ENCODE measurements around the gene TMCO2. TPM values are rescaled to one million over a fixed set of nuclear protein-coding genes. Genes with fewer than 3 reads are reported as not detected.
"Not testable (repeated sequence)": the region's sequence is repeated elsewhere in the genome, so short reads cannot be mapped to it uniquely, and the experiment has no call there.

TMCO2 gene
- under 1 TPM in 1 of 2 experiments, not detected in 1; 0.47 TPM for total RNA-seq
- not detected for polyA plus RNA-seq

DNA sequence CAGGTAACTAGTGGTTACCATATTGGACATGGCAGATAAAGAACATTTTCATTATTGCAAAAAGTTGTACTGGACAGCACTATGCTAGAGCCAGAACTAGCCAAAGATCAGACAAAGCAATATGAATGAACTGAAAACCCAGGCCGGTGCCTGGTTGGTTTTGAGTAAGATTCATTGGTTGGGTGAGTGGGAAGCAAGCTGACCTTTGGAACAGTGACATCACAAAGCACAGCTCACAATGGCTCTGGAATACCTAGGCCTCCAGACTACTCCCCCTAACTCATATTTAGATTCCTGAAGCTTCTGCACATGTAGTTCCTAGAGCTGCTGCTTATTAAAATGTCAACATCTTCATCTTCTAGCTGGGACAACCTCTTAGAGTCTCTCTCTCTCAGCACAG, at the start of gene TMCO2:
Gene TMCO2, plus strand, starts transcription at position 283 of the 400 bp plus-strand sequence. Its CDS starts 57 bp downstream, at position 340.
- Mint-ChIP-seq H3K4me3 (no peak within 1 kb of the TSS), H3K27me3 (no peaks in the 10 kb centered on the region), H3K4me1 (peaks cover 0 to 4% (median 3%) of the 10 kb centered on the region in 4 donors), H3K27ac (no peak within 1 kb of the TSS), H3K9me3 (no peaks in the 10 kb centered on the region), H3K36me3 (no peaks in the 10 kb centered on the region)
- no peak within 1 kb of the TSS for H3K4me3 ChIP-seq (ENCODE audit: low read length in 2 of 2)
- ChIA-PET POLR2A (ENCODE audit: partially characterized antibody) (interaction anchor here (1.0 kb wide), 1 partner anchor 10 kb away, joined by 4 read pairs; no protein-coding TSS in a partner anchor), CTCF (ENCODE audit: partially characterized antibody) (no interaction called here)
- no peak within 1 kb of the TSS for H3K27ac ChIP-seq (ENCODE audit: low read depth, low read length)
- intact Hi-C loops (cut with micrococcal nuclease), result no loop called here
- DNase-seq, result no peak
- no peaks in the 10 kb centered on the region for H3K27me3 ChIP-seq (ENCODE audit: insufficient read depth, low read length)
- no peaks in the 10 kb centered on the region for H3K4me1 ChIP-seq (ENCODE audit: insufficient read depth, low read length)
- H3K36me3 ChIP-seq (ENCODE audit: insufficient read depth, low read length), result no peaks in the 10 kb centered on the region
- no peaks in the 10 kb centered on the region for H3K9me3 ChIP-seq (ENCODE audit: control insufficient read depth in 1 of 2, low read length in 2 of 2)

GRCh38 chr1:40199126-40199525, 48.6 kb upstream of the TMCO2 start:
- Mint-ChIP-seq H3K4me3 (no peak overlapping the region), H3K4me1 (peaks cover 5 to 9% (median 7%) of the 10 kb centered on the region in 4 donors), H3K27ac (peak overlapping the region in 1 of 7 donors; percentile 36), H3K36me3 (peaks cover 35 to 55% of the 10 kb centered on the region in 2 donors), H3K9me3 (no peaks in the 10 kb centered on the region), H3K27me3 (no peaks in the 10 kb centered on the region)
- Histone ChIP-seq H3K4me1 (ENCODE audit: insufficient read depth, low read length) (no peaks in the 10 kb centered on the region), H3K9me3 (ENCODE audit: control insufficient read depth in 1 of 2, low read length in 2 of 2) (no peaks in the 10 kb centered on the region), H3K27me3 (ENCODE audit: insufficient read depth, low read length) (no peaks in the 10 kb centered on the region), H3K4me3 (ENCODE audit: low read length in 2 of 2) (no peak overlapping the region), H3K27ac (ENCODE audit: low read depth, low read length) (no peak overlapping the region), H3K36me3 (ENCODE audit: insufficient read depth, low read length) (peaks cover 14% of the 10 kb centered on the region)
- no peak for DNase-seq
- ChIA-PET CTCF (ENCODE audit: partially characterized antibody) (interaction anchor here (1.4 kb wide), 1 partner anchor 47 kb away, joined by 3 read pairs; no protein-coding TSS in a partner anchor), POLR2A (ENCODE audit: partially characterized antibody) (no interaction called here)
- intact Hi-C loops (cut with micrococcal nuclease), result no loop called here

DNA sequence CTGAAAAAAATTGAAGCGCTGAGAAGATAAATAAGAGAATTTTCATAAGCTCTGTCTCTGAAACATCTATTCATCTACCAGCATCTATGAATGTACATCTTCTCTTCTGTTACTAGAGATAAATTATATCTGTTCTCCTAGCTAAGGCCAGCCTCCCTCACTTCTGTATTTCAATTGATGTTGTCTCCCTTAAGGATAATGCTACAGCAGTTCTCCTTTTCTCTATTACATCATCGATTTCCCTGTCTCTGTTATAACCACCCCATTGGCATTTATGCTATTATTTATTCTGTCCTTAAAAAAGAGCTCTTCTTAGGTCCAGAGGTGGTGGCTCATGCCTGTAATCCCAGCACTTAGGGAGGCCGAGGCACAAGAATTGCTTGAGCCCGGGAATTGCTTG, 42.9 kb upstream of the TMCO2 start:
- intact Hi-C loops (cut with micrococcal nuclease), result no loop called here
- Histone ChIP-seq H3K4me3 (ENCODE audit: low read length in 2 of 2) (no peak overlapping the region), H3K9me3 (ENCODE audit: control insufficient read depth in 1 of 2, low read length in 2 of 2) (no peaks in the 10 kb centered on the region), H3K27ac (ENCODE audit: low read depth, low read length) (no peak overlapping the region), H3K27me3 (ENCODE audit: insufficient read depth, low read length) (no peaks in the 10 kb centered on the region), H3K4me1 (ENCODE audit: insufficient read depth, low read length) (no peaks in the 10 kb centered on the region), H3K36me3 (ENCODE audit: insufficient read depth, low read length) (peaks cover 23% of the 10 kb centered on the region)
- CTCF ChIA-PET (ENCODE audit: partially characterized antibody), result interaction anchor here (0.7 to 1.8 kb wide), 2 partner anchors 52 to 228 kb away, joined by 3 to 4 read pairs; no protein-coding TSS in a partner anchor
- no peaks in the 10 kb centered on the region for H3K9me3 Mint-ChIP-seq
- DNase-seq, result no peak
- H3K4me1 Mint-ChIP-seq, result peaks cover 0 to 14% (median 4%) of the 10 kb centered on the region in 4 donors
- H3K27ac Mint-ChIP-seq, result peak overlapping the region in 2 of 7 donors; percentile 35 to 53
- POLR2A ChIA-PET (ENCODE audit: partially characterized antibody), result no interaction called here
- peaks cover 38 to 55% of the 10 kb centered on the region in 2 donors for H3K36me3 Mint-ChIP-seq
- H3K27me3 Mint-ChIP-seq, result no peaks in the 10 kb centered on the region
- no peak overlapping the region for H3K4me3 Mint-ChIP-seq

GRCh38 chr1:40210511-40211204, 37.1 kb upstream of the TMCO2 start:
- peaks cover 34 to 56% of the 10 kb centered on the region in 2 donors for H3K36me3 Mint-ChIP-seq
- H3K9me3 ChIP-seq (ENCODE audit: control insufficient read depth in 1 of 2, low read length in 2 of 2), result no peaks in the 10 kb centered on the region
- no peak overlapping the region for H3K4me3 Mint-ChIP-seq
- H3K4me1 Mint-ChIP-seq, result peaks cover 6 to 15% (median 7%) of the 10 kb centered on the region in 4 donors
- H3K27me3 ChIP-seq (ENCODE audit: insufficient read depth, low read length), result no peaks in the 10 kb centered on the region
- H3K27ac ChIP-seq (ENCODE audit: low read depth, low read length), result no peak overlapping the region
- ChIA-PET POLR2A (ENCODE audit: partially characterized antibody) (no interaction called here), CTCF (ENCODE audit: partially characterized antibody) (interaction anchor here (0.8 to 2.0 kb wide), 3 partner anchors 13 to 227 kb away, joined by 3 to 5 read pairs (median 3); no protein-coding TSS in a partner anchor)
- H3K36me3 ChIP-seq (ENCODE audit: insufficient read depth, low read length), result peaks cover 33% of the 10 kb centered on the region
- no peaks in the 10 kb centered on the region for H3K27me3 Mint-ChIP-seq
- no peaks in the 10 kb centered on the region for H3K9me3 Mint-ChIP-seq
- intact Hi-C loops (cut with micrococcal nuclease), result no loop called here
- H3K4me1 ChIP-seq (ENCODE audit: insufficient read depth, low read length), result no peaks in the 10 kb centered on the region
- no peak for DNase-seq
- H3K4me3 ChIP-seq (ENCODE audit: low read length in 2 of 2), result no peak overlapping the region
- H3K27ac Mint-ChIP-seq, result peak overlapping the region in 2 of 7 donors; percentile 6 to 40

DNA sequence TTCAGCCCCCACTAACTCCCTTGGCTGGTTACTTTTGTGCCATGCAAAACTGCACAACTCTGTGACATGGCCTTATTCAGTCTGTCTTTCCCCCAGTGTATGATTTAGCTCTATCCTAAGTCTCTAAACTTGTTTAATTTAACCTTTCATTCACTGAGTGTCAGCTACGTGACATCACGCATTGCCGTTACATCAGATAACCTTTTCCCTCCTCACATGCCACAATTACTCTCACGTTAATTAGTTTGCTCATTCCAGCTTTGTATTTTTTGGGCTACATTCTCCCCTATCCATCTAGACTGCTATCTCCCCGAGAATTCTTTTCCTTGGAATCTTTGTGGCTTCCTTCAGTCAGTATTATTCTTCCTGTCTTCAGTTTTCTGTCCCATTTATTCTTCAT, 29.4 kb upstream of the TMCO2 start:
- Histone ChIP-seq H3K27ac (ENCODE audit: low read depth, low read length) (no peak overlapping the region), H3K4me3 (ENCODE audit: low read length in 2 of 2) (no peak overlapping the region), H3K9me3 (ENCODE audit: control insufficient read depth in 1 of 2, low read length in 2 of 2) (no peaks in the 10 kb centered on the region), H3K4me1 (ENCODE audit: insufficient read depth, low read length) (no peaks in the 10 kb centered on the region), H3K36me3 (ENCODE audit: insufficient read depth, low read length) (peaks cover 5% of the 10 kb centered on the region), H3K27me3 (ENCODE audit: insufficient read depth, low read length) (no peaks in the 10 kb centered on the region)
- Mint-ChIP-seq H3K36me3 (peaks cover 15 to 34% of the 10 kb centered on the region in 2 donors), H3K27ac (peak overlapping the region in 3 of 7 donors; percentile 13 to 84 (median 38)), H3K9me3 (no peaks in the 10 kb centered on the region), H3K4me1 (peaks cover 0 to 14% (median 9%) of the 10 kb centered on the region in 4 donors), H3K27me3 (no peaks in the 10 kb centered on the region), H3K4me3 (no peak overlapping the region)
- intact Hi-C loops (cut with micrococcal nuclease), result no loop called here
- no peak for DNase-seq
- CTCF ChIA-PET (ENCODE audit: partially characterized antibody), result no interaction called here
- POLR2A ChIA-PET (ENCODE audit: partially characterized antibody), result interaction anchor here (0.6 kb wide), 1 partner anchor 14 kb away, joined by 3 read pairs; no protein-coding TSS in a partner anchor

DNA sequence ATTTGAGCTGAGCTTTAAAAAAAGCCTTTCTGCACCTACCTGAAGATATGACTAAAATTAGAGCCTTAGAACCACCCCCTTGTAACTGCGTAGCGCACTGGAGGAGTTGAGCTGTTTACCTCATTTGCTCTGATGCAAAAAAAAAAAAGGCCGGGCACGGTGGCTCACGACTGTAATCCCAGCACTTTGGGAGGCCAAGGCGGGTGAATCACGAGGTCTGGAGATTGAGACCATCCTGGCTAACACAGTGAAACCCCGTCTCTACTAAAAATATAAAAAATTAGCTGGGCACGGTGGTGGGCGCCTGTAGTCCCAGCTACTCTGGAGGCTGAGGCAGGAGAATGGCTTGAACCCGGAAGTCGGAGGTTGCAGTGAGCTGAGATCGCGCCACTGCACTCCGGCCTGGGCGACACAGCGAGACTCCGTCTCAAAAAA, 26.2 kb upstream of the TMCO2 start:
- H3K4me1 Mint-ChIP-seq, result peaks cover 0 to 11% (median 7%) of the 10 kb centered on the region in 4 donors
- CTCF ChIA-PET (ENCODE audit: partially characterized antibody), result interaction anchor here (1.2 kb wide), 2 partner anchors 69 to 77 kb away, joined by 3 to 5 read pairs; no protein-coding TSS in a partner anchor
- H3K9me3 ChIP-seq (ENCODE audit: control insufficient read depth in 1 of 2, low read length in 2 of 2); H3K27me3 Mint-ChIP-seq; POLR2A ChIA-PET (ENCODE audit: partially characterized antibody); intact Hi-C loops (cut with micrococcal nuclease); H3K27ac Mint-ChIP-seq; H3K4me1 ChIP-seq (ENCODE audit: insufficient read depth, low read length); H3K27me3 ChIP-seq (ENCODE audit: insufficient read depth, low read length); DNase-seq; H3K4me3 Mint-ChIP-seq; H3K36me3 ChIP-seq (ENCODE audit: insufficient read depth, low read length); H3K27ac ChIP-seq (ENCODE audit: low read depth, low read length); H3K9me3 Mint-ChIP-seq; H3K4me3 ChIP-seq (ENCODE audit: low read length in 2 of 2): not testable (repeated sequence)
- H3K36me3 Mint-ChIP-seq, result peaks cover 12 to 34% of the 10 kb centered on the region in 2 donors

DNA sequence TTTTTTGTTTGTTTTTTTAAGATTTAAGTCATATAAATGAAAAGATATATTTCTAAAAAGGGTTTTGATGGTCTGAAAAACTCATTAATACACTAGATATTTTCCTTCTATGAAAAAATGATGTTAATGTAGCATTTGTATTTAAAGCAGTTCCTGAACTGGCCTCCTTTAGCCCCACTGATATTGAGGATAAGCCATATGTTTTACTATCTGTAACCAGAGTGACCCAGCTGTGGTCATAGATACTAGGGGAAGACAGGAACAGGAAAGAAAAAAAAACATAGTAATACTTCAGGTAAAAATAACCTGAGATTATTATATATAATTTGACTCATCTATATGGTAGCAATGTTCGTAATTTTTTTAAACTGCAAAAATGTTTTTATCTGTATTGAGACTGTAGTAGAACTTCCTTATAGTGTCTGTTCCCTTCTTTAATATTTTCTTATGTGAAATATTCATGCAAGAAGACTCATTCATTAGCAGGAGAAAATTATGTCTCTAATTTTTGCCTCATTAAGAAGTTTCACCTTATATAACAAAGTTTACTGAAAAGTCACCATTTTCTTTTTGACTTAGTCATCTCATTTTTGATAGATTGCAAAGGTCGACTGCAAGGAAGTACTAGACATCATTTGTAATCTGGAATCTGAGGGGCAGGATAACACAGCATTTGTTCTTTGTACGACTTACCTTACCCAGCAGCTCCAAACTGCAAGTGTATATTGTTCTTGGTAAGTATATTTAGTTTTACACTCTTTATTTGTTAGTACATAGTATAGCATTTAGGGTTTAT, 25.6 kb upstream of the TMCO2 start:
- POLR2A ChIA-PET (ENCODE audit: partially characterized antibody), result interaction anchor here (0.6 to 1.1 kb wide), 2 partner anchors 19 to 98 kb away, joined by 3 read pairs; no protein-coding TSS in a partner anchor
- intact Hi-C loops (cut with micrococcal nuclease), result no loop called here
- peak overlapping the region in 3 of 7 donors; percentile 19 to 35 (median 29) for H3K27ac Mint-ChIP-seq

More for the DNA sequence above, 25.6 kb upstream of the TMCO2 start:
- Histone ChIP-seq H3K4me3 (ENCODE audit: low read length in 2 of 2) (no peak overlapping the region), H3K36me3 (ENCODE audit: insufficient read depth, low read length) (peaks cover 5% of the 10 kb centered on the region), H3K27me3 (ENCODE audit: insufficient read depth, low read length) (no peaks in the 10 kb centered on the region), H3K9me3 (ENCODE audit: control insufficient read depth in 1 of 2, low read length in 2 of 2) (no peaks in the 10 kb centered on the region), H3K4me1 (ENCODE audit: insufficient read depth, low read length) (no peaks in the 10 kb centered on the region), H3K27ac (ENCODE audit: low read depth, low read length) (no peak overlapping the region)
- DNase-seq, result no peak
- H3K27me3 Mint-ChIP-seq, result no peaks in the 10 kb centered on the region
- CTCF ChIA-PET (ENCODE audit: partially characterized antibody), result interaction anchor here (1.2 kb wide), 1 partner anchor 78 kb away, joined by 3 read pairs; no protein-coding TSS in a partner anchor
- H3K36me3 Mint-ChIP-seq, result peaks cover 13 to 30% of the 10 kb centered on the region in 2 donors
- peaks cover 0 to 11% (median 7%) of the 10 kb centered on the region in 4 donors for H3K4me1 Mint-ChIP-seq
- H3K4me3 Mint-ChIP-seq, result no peak overlapping the region
- no peaks in the 10 kb centered on the region for H3K9me3 Mint-ChIP-seq

Measured in CD4-positive, alpha-beta memory T cell (primary cell).